ENCODE data around the gene ABCG1.
A peak's percentile ranks its signal among the peaks of the same experiment; 100 is the strongest.

The ABCG1 gene

DNA sequence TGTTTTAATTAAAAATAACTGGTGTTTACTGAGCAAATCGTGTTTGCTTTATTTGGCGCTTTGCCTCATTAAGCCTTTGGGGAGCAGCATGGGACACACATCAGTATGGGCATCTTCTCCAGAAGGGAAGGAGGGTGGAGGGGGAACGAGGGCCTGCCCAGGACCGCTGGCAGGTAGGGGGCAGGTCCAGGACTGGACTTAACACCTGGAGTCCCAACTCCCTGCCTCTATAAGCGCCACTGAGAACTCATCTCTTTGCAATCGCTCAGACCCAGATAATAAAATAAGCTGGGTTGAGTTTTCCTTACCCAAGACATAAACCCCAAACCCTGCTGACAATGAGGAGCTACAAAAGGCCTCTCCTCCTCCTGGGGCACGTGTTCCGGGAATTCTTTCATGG is 15.1 kb downstream of the ABCG1 start:
- DNase-seq: no peak

DNA sequence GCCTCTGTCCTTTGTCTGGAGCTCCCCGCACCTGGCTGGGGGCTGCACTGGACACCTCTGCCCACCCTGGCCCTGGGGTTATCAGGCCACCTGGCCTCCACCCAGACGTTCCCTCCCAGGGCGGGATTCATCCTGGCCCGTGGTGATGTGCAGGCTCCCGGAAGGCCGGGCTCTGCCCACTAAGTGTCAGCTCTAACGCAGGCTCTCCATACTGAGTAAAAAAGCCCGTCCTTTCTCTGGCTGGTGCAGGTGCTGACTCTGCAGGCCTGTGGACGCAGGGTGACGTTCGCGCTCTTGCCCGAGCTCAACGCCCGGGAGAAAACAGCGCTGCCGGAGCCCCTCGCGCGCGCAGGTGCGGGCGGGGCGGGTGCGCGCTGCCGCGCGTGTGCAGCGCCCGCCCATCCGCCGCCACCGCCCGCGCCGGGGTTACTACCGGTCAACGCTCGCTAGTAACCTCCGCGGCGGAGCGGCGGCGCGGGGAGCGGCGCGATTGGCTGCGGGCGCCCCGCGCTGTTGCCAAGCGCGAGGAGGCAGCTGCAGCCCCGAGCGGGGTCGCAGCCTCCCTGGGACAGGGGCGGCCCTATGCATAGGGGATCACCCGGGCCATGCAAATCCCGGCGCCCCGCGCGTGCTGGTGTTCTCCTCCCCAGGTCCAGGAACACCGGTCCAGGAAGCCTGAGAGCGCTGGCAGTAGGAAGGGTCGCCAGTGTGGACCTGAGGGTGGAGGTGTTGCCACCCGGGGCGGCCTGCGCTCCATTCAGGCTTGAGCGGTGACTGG is 15.7 kb downstream of the ABCG1 start:
- peak; percentile 91 for DNase-seq

DNA sequence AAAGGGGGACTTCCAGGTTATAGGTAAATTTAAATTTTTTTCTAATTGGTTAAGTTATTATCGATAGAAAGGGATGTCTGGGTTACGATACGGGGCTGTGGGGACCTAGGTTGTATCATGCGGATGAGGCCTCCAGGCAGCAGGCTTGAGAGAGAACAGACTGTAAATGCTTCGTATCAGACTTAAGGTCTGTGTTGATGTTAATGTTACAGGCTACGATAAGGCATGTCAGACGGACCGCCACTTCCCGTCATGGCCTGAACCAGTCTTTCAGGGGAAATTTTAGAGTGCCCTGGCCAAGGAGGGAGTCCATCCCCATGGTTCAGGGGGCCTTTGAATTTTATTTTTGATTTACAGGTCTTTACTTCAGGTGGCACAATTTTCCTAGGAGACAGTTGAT is 16.7 kb downstream of the ABCG1 start:
- no peak for DNase-seq

GRCh38 chr21:42236014-42236413 is 17.1 kb downstream of the ABCG1 start:
- no peak for DNase-seq

GRCh38 chr21:42236693-42237092 is 17.8 kb downstream of the ABCG1 start:
- no peak for DNase-seq

GRCh38 chr21:42237161-42237560 is 18.2 kb downstream of the ABCG1 start:
- no peak for DNase-seq

GRCh38 chr21:42237577-42237976 is 18.6 kb downstream of the ABCG1 start:
- peak; percentile 70 for DNase-seq

DNA sequence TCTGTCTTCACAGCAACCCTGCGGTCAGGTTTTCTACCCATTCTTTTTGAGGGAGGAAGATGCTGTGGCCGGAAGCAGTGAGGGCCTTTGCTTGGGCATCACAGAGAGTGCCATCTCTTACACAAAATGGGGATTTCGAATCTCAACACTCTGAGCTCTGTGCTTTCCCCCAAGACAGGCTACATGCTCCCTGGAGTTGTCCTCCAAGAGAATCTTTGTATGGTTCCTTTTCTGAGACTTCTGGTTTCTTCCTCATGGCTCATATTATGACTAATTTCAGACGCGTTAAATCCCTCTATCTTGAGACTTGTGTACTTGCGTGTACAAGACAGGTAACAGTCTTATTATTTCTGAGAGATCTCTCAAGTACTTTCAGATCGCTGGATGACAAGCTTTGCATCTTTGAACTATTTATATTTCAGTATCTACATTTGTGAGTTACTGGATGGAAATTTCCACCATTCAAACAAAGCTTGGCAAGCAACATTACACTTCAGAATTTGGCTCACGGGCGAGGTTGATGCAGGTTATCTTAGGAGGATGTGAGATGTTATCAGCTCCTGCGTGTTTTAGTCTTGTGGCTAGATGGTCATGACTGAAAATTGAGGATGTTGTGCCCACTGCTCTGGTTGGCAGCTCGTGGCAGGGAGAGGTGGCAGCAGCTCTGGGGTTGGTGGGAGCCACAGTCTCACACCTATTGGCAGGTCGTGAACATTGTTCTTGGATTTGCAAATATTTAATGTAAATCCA is 19.4 kb downstream of the ABCG1 start:
- no peak for DNase-seq

DNA sequence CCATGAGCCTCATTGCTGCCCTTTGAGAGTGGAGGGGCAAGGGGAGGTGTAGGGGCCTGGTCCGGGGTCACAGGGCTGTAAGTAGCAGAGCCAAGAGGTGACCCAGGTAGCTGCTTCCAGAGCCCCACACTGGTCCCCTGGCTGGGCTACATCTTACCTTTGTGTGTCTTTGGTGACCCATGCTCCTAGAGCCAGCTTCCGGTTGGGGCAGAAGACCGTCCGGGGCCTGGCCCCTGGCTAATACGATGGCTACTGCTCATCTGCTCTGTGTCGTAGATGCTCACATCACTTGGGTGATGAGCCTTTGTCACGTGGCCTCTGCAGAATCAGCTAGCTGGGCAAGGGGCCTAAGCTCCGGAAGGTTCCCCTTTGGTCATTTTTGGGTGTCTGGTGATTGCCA is 20.6 kb downstream of the ABCG1 start:
- DNase-seq: no peak

DNA sequence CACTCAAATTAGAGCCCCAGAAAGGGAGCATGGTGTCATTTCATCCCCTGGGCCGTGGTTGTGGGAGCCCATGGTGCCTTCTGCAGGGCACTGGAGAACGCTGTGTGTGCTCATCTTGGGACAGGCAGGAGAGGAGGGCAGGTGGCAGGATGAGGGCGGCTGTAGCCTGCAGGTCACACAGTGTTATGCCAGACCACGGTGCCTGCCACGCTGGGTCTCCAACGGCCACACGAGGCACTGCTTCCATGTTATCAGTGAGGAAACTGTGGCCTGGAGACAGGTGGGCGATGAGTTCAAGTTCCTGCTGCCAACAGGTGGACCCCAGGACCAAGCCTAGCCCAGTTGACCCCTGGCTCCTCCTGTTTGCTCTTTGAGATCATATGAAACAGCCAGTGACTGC is 21.0 kb downstream of the ABCG1 start:
- DNase-seq: no peak

DNA sequence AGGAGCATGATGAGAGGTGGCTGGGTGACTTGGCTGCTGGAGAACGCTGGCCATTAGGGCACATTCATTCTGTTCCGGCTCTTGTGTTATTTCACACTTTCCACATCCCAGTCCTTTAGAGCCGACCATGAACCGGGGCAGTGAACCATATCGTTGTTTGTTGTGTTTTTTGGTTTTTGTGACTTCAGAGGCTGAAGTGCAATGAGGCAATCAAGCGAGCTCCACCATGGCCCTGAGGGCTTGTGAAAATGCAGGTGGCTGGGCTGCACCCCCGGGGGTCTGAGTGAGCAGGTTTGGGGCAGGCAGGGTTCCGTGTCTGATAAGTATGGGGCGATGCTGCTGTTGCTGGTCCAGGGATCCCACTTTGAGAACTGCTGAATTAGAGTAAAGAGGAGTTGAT is 23.7 kb downstream of the ABCG1 start:
- no peak for DNase-seq

GRCh38 chr21:42243026-42243425 is 24.1 kb downstream of the ABCG1 start:
- DNase-seq: no peak

GRCh38 chr21:42245331-42246193 is 26.6 kb downstream of the ABCG1 start:
- DNase-seq: no peak

DNA sequence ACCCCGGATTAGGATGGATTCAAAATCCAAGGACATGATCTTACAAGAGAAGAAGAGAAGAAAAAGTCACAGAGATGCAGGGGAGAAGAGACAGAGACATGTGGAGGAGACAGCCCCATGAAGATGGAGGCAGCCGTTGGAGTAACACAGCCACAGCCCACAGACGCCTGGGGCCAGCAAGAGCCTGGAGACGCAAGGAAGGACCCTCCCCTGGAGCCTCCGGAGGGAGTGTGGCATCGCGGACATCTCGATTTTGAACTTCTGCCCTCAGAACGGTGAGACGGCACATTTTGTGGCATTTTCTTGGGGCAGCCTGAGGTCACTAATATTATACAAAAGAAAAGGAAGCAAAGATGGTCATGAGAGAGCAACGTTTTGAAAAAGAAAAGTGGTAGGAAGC is 28.8 kb downstream of the ABCG1 start:
- DNase-seq: no peak

GRCh38 chr21:42248241-42248640 is 29.3 kb downstream of the ABCG1 start:
- no peak for DNase-seq

DNA sequence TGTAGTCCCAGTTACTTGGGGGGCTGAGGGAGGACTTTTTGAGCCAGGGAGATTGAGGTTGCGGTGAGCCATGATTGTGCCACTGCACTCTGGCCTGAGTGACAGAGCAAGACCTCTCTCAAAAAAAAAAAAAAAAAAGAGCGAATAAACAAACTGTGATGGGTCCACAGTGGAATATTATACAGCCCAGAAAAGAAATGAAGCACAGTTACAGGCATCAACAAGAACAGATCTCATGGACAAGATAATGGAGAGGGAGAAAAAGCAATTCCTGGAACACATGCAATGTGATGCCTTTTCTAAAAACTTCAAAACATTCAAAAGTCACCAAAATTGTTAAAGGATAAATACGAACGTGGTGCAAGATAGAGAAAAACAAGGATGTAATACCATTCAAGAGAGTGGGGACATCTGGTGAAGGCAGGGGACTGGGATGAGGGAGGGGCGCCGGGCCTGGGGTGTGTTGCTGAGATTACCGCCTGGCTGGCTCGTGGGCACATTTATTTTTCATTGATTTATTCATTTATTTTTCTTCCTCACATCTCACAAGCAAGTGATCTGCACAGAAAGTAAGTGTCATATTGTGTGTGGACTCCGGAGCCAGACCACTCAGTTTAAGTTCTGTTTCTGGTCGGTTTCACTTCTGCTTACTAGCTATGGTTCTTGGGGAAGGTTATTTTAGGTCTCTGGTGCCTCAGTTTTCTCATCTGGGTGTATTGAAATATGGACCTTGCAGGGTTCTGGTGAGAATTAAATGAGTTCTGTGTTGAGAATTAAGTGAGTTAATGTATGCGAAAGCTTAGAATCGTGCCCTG is 30.1 kb downstream of the ABCG1 start:
- no peak for DNase-seq

GRCh38 chr21:42250422-42251403 is 31.8 kb downstream of the ABCG1 start:
- DNase-seq: no peak

DNA sequence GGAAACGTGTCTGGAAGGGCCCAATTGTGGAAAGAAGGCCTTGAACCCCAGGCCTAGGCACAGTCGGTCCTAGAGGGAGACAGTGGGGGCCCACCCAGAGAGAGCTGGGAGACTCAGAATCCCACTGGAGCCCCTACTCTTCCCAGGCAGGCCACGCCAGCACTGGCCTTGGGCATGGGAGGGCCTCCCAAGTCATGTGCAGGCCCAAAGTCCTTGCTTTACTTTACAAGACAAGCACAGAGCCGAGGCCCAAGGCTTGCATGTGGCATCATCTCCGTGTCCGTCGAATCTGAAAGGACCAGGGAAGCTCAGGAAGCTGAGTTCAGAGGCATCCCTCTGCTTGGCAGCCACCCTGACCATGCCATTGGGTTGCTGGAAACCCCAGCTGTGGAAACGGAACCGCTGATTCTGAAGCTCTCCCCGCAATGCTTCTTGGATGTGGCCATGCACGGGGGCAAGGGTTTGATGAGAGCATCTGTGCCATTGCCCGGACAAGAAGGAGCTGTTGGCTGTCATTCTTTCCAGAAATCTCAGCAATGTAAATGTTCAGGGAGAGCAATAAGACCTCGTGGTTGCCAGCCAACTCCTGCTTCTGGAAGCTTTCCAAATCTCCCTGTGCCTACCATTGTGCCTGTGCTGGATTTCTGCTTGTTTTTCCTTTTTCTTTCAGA is 32.8 kb downstream of the ABCG1 start:
- DNase-seq: no peak

- DNase-seq: no peak
Observed at GRCh38 chr21:42252325-42252654, 33.4 kb downstream of the ABCG1 start.

DNA sequence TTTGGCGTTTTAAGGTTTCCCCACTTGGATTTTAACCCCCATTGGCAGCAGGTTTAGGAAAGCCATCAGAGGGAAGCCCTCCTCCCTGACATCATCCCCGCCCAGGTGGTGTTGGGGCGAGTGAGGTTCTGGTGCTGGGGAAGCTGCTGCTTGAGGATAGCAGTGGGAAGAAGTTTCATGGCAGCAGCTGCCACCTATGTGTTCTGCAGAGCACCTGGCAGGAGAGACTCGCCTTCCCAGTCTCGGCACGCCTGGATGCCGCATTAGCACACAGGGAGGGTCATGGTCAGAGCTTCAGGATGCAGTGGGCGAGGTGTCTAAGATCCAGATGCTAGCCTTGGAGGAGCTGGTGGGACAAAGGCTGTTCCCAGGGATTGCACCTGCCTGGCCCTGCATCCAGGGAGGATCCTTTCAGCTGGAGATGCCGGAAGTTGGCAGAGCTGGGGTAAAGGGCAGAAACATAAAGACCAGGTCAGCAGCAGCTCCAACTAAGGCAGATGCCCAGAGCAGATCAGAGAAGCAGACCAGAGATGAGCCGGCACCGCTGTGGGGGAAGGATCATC is 33.9 kb downstream of the ABCG1 start:
- DNase-seq: no peak

GRCh38 chr21:42253466-42253865 is 34.5 kb downstream of the ABCG1 start:
- DNase-seq: no peak

Data from activated CD8-positive, alpha-beta memory T cell treated with anti-CD3 and anti-CD28 coated beads, Interleukin-2, amount 50 U/mL, for 48 hours (primary cell).